Measurements from ENCODE around the gene FADS1. TPM values are rescaled to one million over a fixed set of nuclear protein-coding genes. Genes with fewer than 3 reads are reported as not detected.

Gene FADS1
- polyA plus RNA-seq, 1 donor (not counting 4 experiments of a cell fraction or from before 2014, with no cell fraction given): 34.0 TPM

DNA sequence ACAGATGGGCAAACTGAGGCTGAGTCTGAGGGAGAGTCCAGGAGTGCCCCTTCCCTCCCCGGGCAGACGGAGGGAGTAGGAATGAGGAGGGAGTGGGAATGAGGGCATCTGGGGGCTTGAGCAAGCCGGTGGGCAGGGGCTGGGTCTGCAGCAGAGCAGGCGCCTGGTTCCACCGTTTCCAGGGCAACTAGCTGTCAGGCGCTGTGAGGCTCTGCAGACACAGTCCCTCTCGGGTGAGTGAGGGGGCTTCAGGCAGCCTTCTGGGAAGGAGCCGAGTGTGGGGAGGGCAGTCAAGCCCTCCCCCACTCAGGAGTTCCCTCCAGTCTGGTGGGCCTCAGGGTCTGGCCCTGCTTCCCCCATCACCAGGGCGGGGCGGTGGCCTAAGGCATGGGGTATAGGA, 43.4 kb downstream of the FADS1 start:
- Histone ChIP-seq H3K9ac (ENCODE audit: control insufficient read depth, extremely low read depth, insufficient read depth, low read length) (no peak overlapping the region), H3K4me1 (ENCODE audit: control insufficient read depth, extremely low read depth, insufficient read depth, low read length) (peaks cover 3% of the 10 kb centered on the region), H2AFZ (ENCODE audit: control insufficient read depth, low read length) (no peak overlapping the region), H4K20me1 (ENCODE audit: control insufficient read depth, extremely low read depth, insufficient read depth, low read length) (no peaks in the 10 kb centered on the region), H3K27me3 (ENCODE audit: control insufficient read depth, extremely low read depth, insufficient read depth, low read length) (peaks cover 9% of the 10 kb centered on the region), H3K4me2 (ENCODE audit: control insufficient read depth, extremely low read depth, insufficient read depth, low read depth, low read length) (no peak overlapping the region), H3K4me3 (ENCODE audit: control insufficient read depth in 2 of 3, extremely low read depth in 1 of 3, insufficient read depth in 2 of 3, low read depth in 1 of 3, low read length in 3 of 3) (no peak overlapping the region), H3K9me1 (ENCODE audit: control insufficient read depth, extremely low read depth, insufficient read depth, low read length) (no peaks in the 10 kb centered on the region), H3K27ac (ENCODE audit: control insufficient read depth, insufficient read depth, low read length) (no peak overlapping the region), H3K36me3 (ENCODE audit: control insufficient read depth in 2 of 2, extremely low read depth in 1 of 2, insufficient read depth in 2 of 2, low read length in 2 of 2) (no peaks in the 10 kb centered on the region), H3K79me2 (ENCODE audit: control insufficient read depth, insufficient read depth, low read length) (no peaks in the 10 kb centered on the region), H3K9me3 (ENCODE audit: control insufficient read depth, low read depth, low read length) (no peaks in the 10 kb centered on the region)
- TF ChIP-seq, protein P1, sequence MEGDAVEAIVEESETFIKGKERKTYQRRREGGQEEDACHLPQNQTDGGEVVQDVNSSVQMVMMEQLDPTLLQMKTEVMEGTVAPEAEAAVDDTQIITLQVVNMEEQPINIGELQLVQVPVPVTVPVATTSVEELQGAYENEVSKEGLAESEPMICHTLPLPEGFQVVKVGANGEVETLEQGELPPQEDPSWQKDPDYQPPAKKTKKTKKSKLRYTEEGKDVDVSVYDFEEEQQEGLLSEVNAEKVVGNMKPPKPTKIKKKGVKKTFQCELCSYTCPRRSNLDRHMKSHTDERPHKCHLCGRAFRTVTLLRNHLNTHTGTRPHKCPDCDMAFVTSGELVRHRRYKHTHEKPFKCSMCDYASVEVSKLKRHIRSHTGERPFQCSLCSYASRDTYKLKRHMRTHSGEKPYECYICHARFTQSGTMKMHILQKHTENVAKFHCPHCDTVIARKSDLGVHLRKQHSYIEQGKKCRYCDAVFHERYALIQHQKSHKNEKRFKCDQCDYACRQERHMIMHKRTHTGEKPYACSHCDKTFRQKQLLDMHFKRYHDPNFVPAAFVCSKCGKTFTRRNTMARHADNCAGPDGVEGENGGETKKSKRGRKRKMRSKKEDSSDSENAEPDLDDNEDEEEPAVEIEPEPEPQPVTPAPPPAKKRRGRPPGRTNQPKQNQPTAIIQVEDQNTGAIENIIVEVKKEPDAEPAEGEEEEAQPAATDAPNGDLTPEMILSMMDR (optimal IDR thresholded peaks at IDR 0.05 in 1 of 3, IDR thresholded peaks at IDR 0.05 in 1 of 3, conservative IDR thresholded peaks at IDR 0.05 in 1 of 3; ENCODE audit: extremely low read depth in 1 of 3, insufficient read depth in 2 of 3, low read length in 3 of 3): no peak
- TF ChIP-seq EZH2 (IDR thresholded peaks at IDR 0.05; ENCODE audit: low read length): no peak
- DNase-seq (ENCODE audit: low read depth, low spot score): no peak
- dilution Hi-C loops (cut with MboI; ENCODE audit: extremely low pct_ligation_motif_present, low sequenced_read_pairs): no loop called here
- no peak for FAIRE-seq

DNA sequence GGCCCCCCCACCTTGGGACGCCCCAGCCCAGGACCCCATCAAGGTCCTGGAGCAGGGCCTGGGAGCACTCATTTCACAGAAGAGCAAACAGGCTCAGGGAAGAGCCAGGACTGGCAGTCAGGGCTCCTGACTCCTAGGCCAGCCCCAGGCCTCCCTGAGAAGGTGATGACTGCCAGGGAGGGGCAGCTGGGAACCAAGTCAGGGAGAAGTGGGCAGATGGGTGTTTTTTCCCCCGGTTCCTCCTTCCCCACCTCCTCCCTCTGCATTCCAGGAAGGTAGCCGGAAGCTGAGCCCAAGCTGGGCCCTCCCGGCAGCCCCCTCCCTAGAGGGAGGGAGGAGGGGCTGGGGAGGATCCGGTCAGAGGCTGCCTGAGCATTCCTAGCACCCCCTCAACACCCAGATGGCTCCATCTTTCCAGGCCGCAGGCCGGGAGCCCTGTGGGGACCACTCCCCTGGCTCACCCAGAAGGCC, 44.8 kb downstream of the FADS1 start:
- no peak for FAIRE-seq
- no peaks in the 10 kb centered on the region for H3K9me3 ChIP-seq (ENCODE audit: control insufficient read depth, low read depth, low read length)
- no peaks in the 10 kb centered on the region for H4K20me1 ChIP-seq (ENCODE audit: control insufficient read depth, extremely low read depth, insufficient read depth, low read length)
- H3K36me3 ChIP-seq (ENCODE audit: control insufficient read depth in 2 of 2, extremely low read depth in 1 of 2, insufficient read depth in 2 of 2, low read length in 2 of 2): no peaks in the 10 kb centered on the region
- H3K4me3 ChIP-seq (ENCODE audit: control insufficient read depth in 2 of 3, extremely low read depth in 1 of 3, insufficient read depth in 2 of 3, low read depth in 1 of 3, low read length in 3 of 3): no peak overlapping the region
- TF ChIP-seq, protein P1 (optimal IDR thresholded peaks at IDR 0.05 in 1 of 3, IDR thresholded peaks at IDR 0.05 in 1 of 3, conservative IDR thresholded peaks at IDR 0.05 in 1 of 3; ENCODE audit: extremely low read depth in 1 of 3, insufficient read depth in 2 of 3, low read length in 3 of 3): no peak
- no peak for TF ChIP-seq EZH2 (IDR thresholded peaks at IDR 0.05; ENCODE audit: low read length)
- peaks cover 3% of the 10 kb centered on the region for H3K4me1 ChIP-seq (ENCODE audit: control insufficient read depth, extremely low read depth, insufficient read depth, low read length)
- no peaks in the 10 kb centered on the region for H3K27me3 ChIP-seq (ENCODE audit: control insufficient read depth, extremely low read depth, insufficient read depth, low read length)
- H3K4me2 ChIP-seq (ENCODE audit: control insufficient read depth, extremely low read depth, insufficient read depth, low read depth, low read length): no peak overlapping the region
- no peak overlapping the region for H3K27ac ChIP-seq (ENCODE audit: control insufficient read depth, insufficient read depth, low read length)
- DNase-seq (ENCODE audit: low read depth, low spot score): no peak
- no peaks in the 10 kb centered on the region for H3K79me2 ChIP-seq (ENCODE audit: control insufficient read depth, insufficient read depth, low read length)
- H3K9me1 ChIP-seq (ENCODE audit: control insufficient read depth, extremely low read depth, insufficient read depth, low read length): no peaks in the 10 kb centered on the region
- H2AFZ ChIP-seq (ENCODE audit: control insufficient read depth, low read length): no peak overlapping the region
- no peak overlapping the region for H3K9ac ChIP-seq (ENCODE audit: control insufficient read depth, extremely low read depth, insufficient read depth, low read length)
- dilution Hi-C loops (cut with MboI; ENCODE audit: extremely low pct_ligation_motif_present, low sequenced_read_pairs): no loop called here

All from keratinocyte (primary cell).